ENCODE results near the gene ESPN. TPM values are rescaled to one million over a fixed set of nuclear protein-coding genes. Genes with fewer than 3 reads are reported as not detected.

ESPN gene
- total RNA-seq, 4 donors from 2014 or later = 0.47 to 0.92 (median 0.81) TPM; not detected in 1

- H3K4me1 ChIP-seq = peaks cover 0 to 54% (median 28%) of the 10 kb centered on the region in 3 donors
- H3K27me3 ChIP-seq = no peaks in the 10 kb centered on the region
- H3K27ac ChIP-seq = no peak overlapping the region
- ATAC-seq = no peak
- 0% methylated on average over 1 of the region's 13 CpGs; no CpG with 5 or more reads in 1 of the 2 donors for WGBS, 2 donors (ENCODE audit: low coverage in 1 of 2)
- no peaks in the 10 kb centered on the region for H3K9me3 ChIP-seq
- H3K36me3 ChIP-seq = no peaks in the 10 kb centered on the region
- no peak overlapping the region for H3K4me3 ChIP-seq
- TF ChIP-seq EP300 (IDR thresholded peaks at IDR 0.05) = no peak
- no peak for TF ChIP-seq POLR2A (IDR thresholded peaks at IDR 0.05)
- no peak for TF ChIP-seq POLR2AphosphoS5 (IDR thresholded peaks at IDR 0.05)
- TF ChIP-seq CTCF (IDR thresholded peaks at IDR 0.05) = no peak
These were observed 70.5 kb downstream of the ESPN start for GRCh38 chr1:6495041-6495441.

- Histone ChIP-seq H3K9me3 (no peaks in the 10 kb centered on the region), H3K4me3 (peak overlapping the region in 1 of 2 donors; percentile 70), H3K27me3 (no peaks in the 10 kb centered on the region), H3K4me1 (peaks cover 0 to 47% (median 22%) of the 10 kb centered on the region in 3 donors), H3K27ac (peak overlapping the region in 3 of 4 donors; percentile 62 to 74 (median 68)), H3K36me3 (no peaks in the 10 kb centered on the region)
- 82 to 85% methylated on average over 5 to 7 of the region's 14 CpGs for WGBS, 2 donors (ENCODE audit: low coverage in 1 of 2)
- no peak for TF ChIP-seq POLR2AphosphoS5 (IDR thresholded peaks at IDR 0.05)
- TF ChIP-seq POLR2A (IDR thresholded peaks at IDR 0.05) = no peak
- no peak for ATAC-seq
These were observed 71.2 kb downstream of the ESPN start for GRCh38 chr1:6495540-6496364.

GRCh38 chr1:6496365-6496721 lies 71.8 kb downstream of the ESPN start:
- Histone ChIP-seq H3K27me3 (no peaks in the 10 kb centered on the region), H3K9me3 (no peaks in the 10 kb centered on the region), H3K36me3 (no peaks in the 10 kb centered on the region), H3K27ac (peak overlapping the region in 3 of 4 donors; percentile 62 to 74 (median 68)), H3K4me3 (peak overlapping the region in 1 of 2 donors; percentile 70), H3K4me1 (peaks cover 0 to 45% (median 18%) of the 10 kb centered on the region in 3 donors)
- no peak for ATAC-seq
- WGBS, 2 donors (ENCODE audit: low coverage in 1 of 2) = 0% methylated on average over 1 of the region's 13 CpGs; no CpG with 5 or more reads in 1 of the 2 donors
- TF ChIP-seq POLR2AphosphoS5 (IDR thresholded peaks at IDR 0.05) (no peak), CTCF (IDR thresholded peaks at IDR 0.05) (no peak), POLR2A (IDR thresholded peaks at IDR 0.05) (no peak), EP300 (IDR thresholded peaks at IDR 0.05) (no peak)

GRCh38 chr1:6496890-6497214 lies 72.3 kb downstream of the ESPN start:
- TF ChIP-seq POLR2A (IDR thresholded peaks at IDR 0.05) (no peak), POLR2AphosphoS5 (IDR thresholded peaks at IDR 0.05) (no peak), EP300 (IDR thresholded peaks at IDR 0.05) (no peak), CTCF (IDR thresholded peaks at IDR 0.05) (no peak)
- H3K4me3 ChIP-seq = peak overlapping the region; percentile 43 to 70

GRCh38 chr1:6497215-6497866 lies 72.8 kb downstream of the ESPN start:
- Histone ChIP-seq H3K27me3 (peaks cover 3% of the 10 kb centered on the region), H3K9me3 (no peaks in the 10 kb centered on the region), H3K4me1 (peaks cover 0 to 45% (median 16%) of the 10 kb centered on the region in 3 donors), H3K4me3 (peak overlapping the region; percentile 43 to 70), H3K27ac (peak overlapping the region in 3 of 4 donors; percentile 62 to 74 (median 68)), H3K36me3 (no peaks in the 10 kb centered on the region)
- no CpG with 5 or more reads among the region's 74 CpGs for WGBS, 2 donors (ENCODE audit: low coverage in 1 of 2)
- peak; percentile 78 for ATAC-seq
- TF ChIP-seq CTCF (IDR thresholded peaks at IDR 0.05) = peak in 1 of 4 experiments; percentile 8
- no peak for TF ChIP-seq POLR2A (IDR thresholded peaks at IDR 0.05)

More at GRCh38 chr1:6496890-6497214, 72.3 kb downstream of the ESPN start:
- Histone ChIP-seq H3K27ac (peak overlapping the region; percentile 11 to 74 (median 65)), H3K36me3 (no peaks in the 10 kb centered on the region), H3K9me3 (no peaks in the 10 kb centered on the region), H3K27me3 (peaks cover under 1% of the 10 kb centered on the region), H3K4me1 (peaks cover 0 to 45% (median 15%) of the 10 kb centered on the region in 3 donors)
- ATAC-seq = no peak
- WGBS, 2 donors (ENCODE audit: low coverage in 1 of 2) = 0% methylated on average over 1 of the region's 21 CpGs; no CpG with 5 or more reads in 1 of the 2 donors

All from gastroesophageal sphincter (tissue), 4 donors.